GM21528 (cell line): ENCODE measurements around the gene NSMF.

ENCODE experiments used
- ATAC-seq: cut with Tn5 transposase; IDR thresholded peaks from one replicate; pipeline ENCODE4 v1.9.1; 2021; ENCODE audit warnings: mild to moderate bottlenecking, moderate library complexity; ENCODE audit not compliant: unreplicated experiment, low FRiP score

Gene NSMF, protein sequence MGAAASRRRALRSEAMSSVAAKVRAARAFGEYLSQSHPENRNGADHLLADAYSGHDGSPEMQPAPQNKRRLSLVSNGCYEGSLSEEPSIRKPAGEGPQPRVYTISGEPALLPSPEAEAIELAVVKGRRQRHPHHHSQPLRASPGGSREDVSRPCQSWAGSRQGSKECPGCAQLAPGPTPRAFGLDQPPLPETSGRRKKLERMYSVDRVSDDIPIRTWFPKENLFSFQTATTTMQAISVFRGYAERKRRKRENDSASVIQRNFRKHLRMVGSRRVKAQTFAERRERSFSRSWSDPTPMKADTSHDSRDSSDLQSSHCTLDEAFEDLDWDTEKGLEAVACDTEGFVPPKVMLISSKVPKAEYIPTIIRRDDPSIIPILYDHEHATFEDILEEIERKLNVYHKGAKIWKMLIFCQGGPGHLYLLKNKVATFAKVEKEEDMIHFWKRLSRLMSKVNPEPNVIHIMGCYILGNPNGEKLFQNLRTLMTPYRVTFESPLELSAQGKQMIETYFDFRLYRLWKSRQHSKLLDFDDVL

DNA sequence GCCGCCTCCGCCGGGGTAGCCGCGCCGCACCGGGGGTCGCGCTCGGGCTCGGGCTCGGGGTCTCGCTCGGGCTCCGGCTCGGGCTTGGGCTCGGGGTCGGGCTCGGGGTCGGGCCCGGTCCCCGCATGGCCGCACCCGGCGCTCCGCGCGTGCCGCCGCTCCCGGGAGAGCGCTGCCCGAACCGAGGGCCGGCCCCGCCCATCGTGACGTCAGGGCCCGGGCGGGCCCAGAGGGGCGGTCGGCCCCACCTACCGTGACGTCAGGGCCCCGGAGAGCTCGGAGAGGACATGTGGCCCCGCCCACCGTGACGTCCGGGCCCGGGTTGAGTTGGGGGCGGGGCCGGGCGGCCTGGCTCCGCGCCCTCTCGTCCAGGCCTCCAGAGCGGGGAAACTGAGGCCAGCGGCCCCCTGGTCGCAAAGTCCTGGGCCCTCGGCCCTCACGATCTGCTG lies at the start of gene NSMF:
Gene NSMF, minus strand, starts transcription at position 183 of the 449 bp plus-strand sequence. CDS start 232 bp downstream, outside the sequence.
- ATAC-seq: peak; percentile 66

DNA sequence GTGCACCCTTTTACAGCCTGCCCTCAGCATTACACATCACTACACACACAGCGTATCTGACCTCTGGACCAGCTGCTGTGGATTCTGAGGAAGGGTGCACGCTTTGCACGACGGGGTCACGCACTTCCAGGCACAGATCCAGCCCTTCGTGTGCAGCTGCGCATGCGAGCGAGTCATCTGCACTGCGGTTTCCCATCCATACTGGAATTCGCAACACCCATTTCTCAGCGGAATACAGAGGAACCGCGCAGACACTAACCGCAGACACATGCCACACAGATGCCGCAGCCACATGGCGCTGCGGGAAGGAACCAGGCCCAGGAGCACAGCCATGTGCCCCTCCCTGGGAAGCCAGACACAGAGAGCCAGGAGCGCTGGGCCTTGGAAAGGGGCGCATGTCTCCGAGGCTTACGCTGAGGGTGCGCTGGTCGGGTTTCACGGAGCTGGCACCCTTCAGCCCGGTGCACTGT lies 47.6 kb upstream of the NSMF start:
- no peak for ATAC-seq

DNA sequence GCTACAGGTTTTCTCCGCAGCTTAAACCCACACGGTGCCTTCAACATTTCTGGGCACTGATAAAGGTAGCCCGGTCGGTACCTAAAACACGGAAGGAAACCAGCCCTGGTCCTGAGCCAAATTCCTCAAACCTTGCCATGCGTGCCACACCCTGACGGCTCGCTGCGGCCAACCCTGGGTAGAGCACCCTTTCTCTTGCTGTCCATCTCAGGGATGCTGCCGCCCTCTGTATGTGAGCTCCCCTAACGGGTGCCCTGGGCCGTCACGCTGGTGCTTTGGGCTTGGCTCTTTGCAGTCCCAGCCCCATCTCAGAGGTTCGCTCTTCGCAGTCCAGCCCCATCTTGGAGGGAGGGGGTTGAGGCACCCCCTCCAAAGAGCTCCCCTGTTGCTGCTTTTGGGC lies 47.1 kb upstream of the NSMF start:
- ATAC-seq: no peak

DNA sequence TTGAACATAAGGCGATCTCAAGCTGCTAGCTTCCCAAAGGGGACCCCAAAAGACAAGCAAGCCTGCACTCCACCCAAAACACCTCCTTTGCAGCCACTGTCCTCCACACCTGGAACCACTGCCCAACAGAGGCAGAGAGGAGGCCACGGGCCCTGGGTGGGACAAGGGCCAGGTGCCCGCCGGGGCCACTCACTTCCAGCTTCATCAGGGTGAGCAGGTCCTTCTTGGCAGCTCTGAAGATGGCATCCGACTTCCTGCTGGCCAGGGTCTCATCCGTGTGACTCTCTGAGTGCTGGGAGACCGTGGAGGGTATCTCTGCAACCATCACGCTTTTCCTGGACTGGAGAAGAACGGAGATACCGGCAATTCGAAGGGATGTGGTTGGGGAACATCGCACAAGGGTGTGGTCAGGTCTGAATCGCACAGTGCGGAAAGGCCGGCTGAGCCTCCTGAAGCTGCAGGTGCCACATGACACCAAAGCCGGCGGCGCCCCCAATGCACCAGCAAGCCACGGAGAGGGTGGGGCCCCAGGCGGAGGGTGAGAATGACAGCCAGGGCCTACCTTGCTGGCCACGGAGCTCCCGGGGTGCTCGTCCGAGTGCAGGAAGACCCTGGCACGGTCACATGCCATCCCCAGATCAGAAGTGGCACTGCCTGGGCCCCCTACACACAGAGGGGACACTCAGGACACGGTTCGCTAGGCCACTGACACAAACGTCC lies 46.4 kb upstream of the NSMF start:
- no peak for ATAC-seq

DNA sequence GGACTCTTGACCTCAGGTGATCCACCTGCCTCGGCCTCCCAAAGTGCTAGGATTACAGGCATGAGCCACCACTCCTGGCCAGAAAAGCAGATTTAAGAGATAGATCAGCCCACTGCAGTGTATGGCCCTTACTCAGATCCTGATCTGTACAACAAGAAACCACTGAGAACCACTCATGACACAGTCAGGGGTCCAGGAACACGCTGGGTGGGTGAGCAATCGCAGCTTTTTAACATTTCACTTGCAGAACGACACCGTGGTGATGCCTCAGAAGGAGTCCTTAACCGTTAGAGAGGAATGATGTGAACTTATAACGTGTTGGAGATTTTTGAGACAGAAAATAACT lies 45.3 kb upstream of the NSMF start:
- no peak for ATAC-seq

DNA sequence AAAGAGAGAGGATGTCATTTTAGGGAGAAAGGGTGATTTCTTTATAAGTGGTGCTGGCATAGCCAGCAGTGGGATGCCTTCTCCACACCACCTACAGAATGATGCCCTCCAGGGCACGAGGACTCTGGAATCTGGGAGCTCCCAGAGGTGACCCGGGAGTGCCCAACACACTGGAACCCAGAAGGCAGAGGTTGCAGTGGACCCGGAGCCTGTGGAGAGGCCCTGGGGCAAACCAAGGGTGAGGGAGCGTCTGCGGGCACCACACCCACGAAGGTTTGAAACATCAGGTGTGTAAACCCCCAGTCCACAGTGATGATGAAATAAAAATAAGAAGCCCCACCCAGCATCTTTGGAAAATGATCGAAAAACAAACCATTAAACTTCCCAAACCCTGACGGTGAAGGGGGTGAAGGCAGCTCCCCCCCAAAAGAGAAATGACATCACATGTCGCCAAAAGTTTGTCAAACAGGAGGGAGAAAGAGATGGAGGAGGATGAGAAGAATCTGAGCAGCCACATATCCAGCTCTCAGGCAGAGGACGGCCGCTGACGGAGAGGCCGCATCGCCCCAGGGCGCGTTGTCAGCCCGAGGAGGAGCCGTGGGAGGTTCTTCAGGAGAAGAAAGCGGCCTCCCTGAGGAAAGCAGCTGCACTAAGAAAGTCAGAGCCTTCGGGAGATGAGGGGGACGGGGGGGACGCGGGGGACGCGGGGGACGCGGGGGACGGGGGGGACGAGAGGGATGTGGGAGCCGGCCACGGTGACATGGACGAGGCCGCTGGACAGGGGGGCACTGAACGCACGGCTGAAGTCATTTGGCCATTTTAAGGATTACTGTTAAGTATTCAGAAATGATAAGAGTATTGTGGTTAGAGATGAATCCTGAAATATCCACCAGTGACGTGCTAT lies 43.1 kb upstream of the NSMF start:
- no peak for ATAC-seq

DNA sequence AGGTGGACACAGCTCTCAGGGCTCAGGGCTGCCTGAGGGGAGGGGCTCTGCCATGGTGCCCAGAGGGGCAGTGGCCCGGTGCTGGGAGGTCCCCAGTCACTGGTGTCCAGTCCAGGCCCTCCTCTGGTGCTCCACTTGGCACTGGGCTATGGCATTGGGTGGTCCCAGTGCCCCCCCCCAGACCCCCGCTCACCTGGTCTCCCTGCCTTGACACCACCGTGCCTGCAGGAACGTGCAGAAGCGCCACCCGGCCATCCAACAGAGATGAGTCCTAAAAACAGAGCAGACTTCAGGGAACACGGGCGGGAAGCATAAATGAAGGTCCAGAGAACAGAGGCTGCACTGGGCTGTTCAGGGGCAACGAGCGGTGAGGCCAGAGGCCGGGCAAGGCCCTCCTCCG lies 42.3 kb upstream of the NSMF start:
- ATAC-seq: no peak

DNA sequence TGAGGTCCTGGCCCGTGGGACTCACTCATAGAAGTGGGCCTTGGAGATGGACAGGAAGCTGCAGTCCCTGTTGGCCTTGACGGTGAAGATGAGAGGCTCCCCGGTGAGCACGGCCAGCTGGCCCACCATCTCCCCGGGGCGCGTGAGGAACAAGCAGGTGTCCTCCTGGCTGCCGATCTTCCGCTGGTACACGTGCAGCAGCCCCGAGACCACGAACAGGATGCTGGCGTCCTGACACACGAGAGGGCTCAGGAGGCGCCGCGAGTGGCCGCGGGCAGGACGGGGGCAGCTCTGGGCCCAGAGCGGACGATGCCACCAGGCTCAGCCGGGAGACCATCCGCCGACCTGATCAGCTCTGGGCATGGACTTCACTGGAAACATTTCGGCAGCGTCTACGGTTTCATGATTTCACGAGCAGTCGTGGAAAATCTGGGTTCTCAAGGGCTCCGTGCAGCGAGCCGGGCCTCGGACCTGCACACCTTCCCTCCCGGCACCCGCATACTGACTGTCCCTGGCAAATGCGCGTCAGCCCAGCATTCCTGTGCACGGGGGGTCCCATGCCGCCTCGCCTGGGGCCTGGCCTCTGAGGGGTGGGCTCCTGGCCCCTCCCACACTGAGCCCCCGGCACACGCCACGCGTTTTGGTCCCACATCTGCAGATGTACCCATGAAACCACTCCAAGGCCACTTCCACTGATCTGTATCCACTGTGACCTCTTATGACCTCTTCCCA lies 41.7 kb upstream of the NSMF start:
- ATAC-seq: no peak

DNA sequence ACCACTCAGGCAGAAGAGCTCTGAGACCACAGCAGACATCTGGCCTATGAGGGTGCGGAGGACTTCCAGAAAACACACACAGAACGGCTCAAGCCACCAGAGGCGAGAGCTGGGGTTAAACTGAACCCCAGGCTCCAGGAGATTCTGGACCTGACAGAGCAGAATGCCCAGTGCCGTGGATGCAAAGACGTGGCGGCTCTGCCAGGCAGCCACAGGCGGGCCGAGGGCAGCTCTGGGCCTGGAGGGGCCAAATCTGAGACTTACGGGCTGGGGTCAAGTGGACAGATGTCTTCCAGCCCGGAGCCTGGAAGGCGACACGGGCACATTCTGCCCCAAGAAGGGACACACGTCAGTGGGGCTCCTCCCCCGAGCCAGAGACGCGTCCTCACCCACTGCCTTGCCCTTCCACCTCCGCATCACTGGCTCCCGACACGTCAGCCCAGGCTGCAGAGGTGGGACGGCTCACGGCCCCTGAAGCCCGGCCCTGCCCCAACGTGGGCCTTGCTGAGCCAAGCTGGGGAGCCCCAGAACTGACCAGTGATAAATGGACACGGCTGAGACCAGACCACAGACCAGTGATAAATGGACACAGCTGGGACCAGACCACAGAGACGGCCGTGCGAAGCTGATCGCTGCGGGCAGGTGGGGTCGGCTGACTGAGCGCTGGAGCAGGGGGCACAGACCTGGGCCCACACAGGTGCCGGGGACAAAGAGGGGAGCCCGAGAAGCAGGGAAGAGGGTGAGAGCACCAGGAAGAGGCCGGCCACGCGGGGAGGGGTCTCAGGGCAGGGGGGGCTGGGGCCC lies 40.9 kb upstream of the NSMF start:
- ATAC-seq: no peak

DNA sequence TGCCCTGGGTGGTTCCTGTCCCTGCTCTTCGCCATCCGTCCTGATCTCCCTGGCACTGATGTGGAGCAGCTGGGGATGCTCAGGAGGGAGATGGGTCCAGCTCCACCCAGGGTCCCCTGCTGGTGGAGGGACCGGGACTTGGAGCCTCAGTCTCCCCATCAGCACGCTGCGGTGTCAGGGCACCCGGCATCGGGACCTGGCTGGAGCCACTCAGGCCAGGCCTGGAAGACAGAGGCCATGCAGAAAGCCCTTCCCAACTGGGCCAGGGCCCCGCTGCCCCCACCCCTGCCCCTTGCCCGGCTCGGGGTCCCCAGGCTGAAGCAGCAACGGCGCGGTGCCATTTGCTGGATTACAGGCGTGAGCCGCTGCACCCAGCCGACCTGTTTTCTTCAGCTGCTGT lies 40.3 kb upstream of the NSMF start:
- ATAC-seq: no peak

DNA sequence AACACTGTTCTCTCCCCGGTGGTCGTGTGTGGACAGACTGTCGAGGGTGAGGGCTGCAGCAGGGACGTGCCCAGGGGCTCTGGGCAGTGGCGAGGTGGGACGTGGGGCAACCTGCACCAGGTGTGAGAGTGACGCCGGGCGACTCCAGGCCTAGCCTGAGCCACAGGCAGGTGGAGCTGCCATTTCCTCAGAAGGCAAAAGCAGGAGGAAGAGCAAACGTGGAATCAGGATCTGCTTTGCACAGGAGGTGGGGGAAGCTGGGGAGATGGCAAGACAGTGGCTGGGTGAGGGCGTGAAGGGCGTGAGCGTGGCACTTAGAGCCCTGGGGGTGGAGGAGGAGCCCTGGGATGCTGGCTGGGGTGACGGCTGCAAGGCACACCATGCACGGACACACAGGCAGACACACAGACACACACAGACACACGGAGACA lies 39.6 kb upstream of the NSMF start:
- no peak for ATAC-seq

DNA sequence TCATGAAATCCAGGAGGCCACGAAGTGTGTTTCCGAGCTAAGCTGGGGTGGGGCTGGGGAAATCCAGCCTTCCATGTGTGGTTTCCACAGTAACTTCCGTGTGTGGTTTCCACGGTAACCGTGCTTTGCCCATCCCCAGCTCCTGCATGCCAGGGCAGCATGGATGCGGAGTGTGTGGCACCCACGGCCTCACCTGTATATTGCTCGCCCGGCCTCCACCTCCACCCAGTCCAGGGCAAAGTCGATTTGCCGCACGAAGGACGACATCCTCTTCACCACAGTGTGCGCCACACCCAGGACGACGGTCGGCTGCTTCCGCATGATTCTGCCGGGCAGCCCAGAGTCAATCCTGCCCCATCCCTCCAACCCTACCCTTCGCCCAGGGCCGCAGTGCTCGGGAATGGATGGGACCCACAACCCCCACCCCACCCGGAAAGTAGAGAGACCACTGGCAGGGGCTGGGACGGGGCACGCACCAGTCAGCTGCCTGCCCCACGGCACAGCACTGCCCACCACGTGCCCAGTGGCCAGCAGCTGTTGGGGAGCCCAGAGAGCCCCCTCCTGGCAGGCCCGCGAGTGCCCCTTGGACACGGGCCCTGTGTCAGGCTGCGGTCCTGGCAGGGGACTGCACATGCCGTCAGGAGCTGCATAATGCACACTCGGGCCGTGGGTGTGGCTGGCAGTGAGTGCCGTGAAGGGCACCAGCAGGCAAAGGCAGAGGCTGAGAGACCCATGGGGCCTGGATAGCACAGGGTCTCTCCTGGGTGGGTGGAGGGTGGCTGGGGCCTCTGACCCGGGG lies 39.0 kb upstream of the NSMF start:
- ATAC-seq: no peak

DNA sequence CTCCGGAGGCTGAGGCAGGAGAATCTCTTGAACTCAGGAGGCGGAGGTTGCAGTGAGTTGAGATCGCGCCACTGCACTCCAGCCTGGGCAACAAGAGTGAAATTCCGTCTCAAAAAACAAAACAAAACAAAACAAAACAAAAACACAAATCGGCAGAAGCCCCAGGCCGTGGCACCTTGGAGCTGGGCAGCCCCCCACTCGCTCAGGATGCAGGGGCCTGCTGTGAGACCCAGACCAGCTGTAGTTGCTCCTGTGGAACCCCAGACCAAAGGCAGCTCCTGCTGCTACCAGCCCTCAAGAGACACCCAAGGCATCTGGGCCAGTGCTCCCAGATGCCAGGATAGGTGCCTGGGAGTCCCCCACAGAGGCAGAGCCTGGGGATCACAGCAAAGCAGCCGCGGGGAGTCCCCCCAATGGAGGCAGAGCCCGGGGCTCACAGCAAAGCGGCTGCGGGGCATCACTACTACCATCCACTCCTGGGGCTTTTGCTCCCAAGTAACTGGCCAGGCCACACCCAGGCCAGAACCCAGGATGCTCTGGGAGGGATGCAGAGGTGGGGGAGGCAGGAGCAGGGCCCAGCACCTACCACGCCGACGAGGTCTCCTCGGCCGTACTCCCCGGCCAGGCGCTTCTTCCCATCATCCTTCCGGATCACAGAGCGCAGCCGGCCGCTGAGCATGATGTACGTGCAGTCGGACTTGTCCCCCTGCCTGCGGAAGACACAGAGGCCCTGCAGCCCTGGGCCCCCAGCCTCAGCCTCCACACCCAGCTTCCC lies 37.7 kb upstream of the NSMF start:
- ATAC-seq: no peak

DNA sequence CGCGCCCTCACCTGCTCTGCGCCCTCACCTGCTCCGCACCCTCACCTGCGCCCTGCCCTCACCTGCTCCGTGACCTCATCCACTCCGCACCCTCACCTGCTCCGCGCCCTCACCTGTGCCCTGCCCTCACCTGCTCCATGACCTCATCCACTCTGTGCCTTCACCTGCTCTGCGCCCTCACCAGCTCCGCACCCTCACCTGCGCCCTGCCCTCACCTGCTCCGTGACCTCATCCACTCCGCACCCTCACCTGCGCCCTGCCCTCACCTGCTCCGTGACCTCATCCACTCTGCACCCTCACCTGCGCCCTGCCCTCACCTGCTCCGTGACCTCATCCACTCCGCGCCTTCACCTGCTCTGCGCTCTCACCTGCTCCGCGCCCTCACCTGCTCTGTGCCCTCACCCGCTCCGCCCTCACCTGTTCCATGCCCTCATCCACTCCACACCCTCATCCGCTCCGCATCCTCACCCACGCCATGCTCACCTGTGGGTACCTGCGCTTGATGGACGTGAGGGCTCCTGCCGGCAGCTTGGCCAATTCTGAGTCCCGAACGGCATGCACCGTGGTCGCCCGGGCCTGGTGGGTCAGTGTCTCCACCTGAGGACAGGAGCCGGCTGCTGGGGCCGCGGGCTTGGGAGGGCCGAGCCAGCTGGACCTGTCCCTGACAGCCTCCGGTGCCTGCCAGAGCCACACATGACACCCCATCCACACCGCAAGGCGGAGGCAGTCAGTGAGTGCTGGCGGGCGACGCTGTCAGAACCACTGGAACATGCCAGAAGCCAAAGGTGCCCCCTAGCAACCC lies 35.6 kb upstream of the NSMF start:
- ATAC-seq: no peak

DNA sequence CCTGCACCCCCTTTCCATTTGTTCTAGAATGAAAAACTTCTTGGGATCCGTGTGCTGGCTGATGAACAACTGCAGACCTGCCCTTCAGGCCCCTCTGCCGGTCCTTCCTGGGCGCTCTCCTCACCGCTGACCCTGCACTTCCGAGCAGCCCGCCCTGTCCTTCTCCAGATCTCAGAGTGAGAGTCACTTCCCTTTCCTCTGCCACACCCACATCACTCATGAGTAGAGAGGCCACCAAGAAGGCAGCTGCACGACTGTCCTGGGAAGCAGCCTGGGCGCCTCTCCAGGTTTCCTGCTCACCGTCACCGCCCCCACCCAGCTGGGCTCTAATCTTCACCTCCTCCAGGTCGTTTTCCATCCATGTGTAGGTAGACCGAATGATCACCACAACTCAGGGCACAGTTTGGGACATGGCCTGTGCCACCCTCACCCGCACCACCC lies 35.0 kb upstream of the NSMF start:
- no peak for ATAC-seq

DNA sequence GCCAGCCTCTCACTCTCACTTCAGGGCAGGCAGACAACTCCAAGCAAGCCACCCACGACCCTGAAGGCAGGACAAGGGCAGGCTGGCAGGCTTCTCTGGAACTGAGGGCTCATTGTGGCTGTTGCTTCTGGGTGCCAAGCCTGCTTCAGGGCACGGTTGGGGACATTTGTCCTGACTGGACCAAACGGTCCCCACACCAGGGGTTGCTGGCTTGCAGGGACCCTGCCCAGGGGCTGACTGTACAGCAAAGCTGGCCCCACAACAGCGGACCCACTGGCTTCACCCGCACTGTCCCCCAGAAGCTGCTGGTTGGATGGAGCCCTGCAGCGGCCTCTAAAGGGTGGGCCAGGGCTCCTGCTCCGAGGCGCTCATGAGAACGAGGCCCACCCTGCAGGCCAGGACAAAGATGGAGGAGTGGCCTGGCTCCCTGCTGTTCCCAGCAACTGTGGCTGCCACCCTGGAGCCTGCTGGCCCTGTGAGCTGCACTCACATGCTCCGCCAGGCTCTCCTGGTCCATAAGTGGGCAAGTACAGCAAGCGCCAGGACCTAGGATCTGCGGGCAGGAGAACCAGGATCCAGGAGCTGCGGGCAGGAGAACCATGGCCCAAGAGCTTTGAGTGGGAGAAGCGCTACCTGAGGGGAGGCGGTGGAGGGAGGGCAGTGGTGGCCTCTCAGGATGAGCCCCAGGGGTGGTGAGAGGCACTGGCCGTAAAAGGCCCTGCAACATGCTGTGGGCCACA lies 34.4 kb upstream of the NSMF start:
- ATAC-seq: no peak
